ENCODE results near the gene KLK10.

Gene KLK10

DNA sequence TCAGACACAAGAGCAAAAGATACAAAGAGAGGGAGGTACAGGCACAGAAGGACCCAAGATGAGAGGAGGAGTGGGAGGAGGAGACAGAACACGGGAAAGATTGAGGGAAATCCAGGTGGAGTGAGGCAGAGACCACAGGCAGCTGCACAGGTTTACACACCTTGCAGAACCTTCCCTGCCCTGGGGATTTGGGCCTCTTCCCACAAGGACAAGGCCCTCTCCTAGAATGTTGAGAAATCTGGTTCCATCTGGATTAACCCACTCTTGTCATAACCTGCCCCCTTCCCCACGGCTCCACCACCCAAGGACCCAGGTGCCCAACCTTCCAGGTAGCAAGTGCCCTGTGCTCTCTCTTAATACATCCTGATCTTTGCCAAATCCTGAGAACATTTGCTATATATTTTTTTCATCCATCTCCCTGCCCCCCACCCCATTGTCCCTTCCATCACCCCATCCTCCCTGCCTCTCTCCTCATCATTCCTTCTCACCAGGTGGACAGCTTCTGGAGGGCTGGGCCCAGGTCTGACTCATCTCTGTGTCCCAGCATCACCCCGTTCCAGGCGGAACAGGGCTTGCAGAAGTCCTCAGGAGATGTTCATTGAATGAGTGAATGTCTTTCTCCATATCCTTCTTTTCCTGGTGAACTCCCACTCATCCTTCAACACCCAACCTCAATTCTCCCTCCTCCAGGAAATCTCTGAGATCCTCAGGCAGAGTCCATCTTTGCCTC is 9.3 kb downstream of the KLK10 start:
- no peak for DNase-seq
- no peak overlapping the region for H3K4me3 ChIP-seq (ENCODE audit: low read depth, low read length)
- H3K27me3 ChIP-seq, result peaks cover 16% of the 10 kb centered on the region
- no peaks in the 10 kb centered on the region for H3K36me3 ChIP-seq
- no peaks in the 10 kb centered on the region for H3K9me3 ChIP-seq
- TF ChIP-seq, protein P1, sequence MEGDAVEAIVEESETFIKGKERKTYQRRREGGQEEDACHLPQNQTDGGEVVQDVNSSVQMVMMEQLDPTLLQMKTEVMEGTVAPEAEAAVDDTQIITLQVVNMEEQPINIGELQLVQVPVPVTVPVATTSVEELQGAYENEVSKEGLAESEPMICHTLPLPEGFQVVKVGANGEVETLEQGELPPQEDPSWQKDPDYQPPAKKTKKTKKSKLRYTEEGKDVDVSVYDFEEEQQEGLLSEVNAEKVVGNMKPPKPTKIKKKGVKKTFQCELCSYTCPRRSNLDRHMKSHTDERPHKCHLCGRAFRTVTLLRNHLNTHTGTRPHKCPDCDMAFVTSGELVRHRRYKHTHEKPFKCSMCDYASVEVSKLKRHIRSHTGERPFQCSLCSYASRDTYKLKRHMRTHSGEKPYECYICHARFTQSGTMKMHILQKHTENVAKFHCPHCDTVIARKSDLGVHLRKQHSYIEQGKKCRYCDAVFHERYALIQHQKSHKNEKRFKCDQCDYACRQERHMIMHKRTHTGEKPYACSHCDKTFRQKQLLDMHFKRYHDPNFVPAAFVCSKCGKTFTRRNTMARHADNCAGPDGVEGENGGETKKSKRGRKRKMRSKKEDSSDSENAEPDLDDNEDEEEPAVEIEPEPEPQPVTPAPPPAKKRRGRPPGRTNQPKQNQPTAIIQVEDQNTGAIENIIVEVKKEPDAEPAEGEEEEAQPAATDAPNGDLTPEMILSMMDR (IDR thresholded peaks at IDR 0.05; ENCODE audit: low read depth, low read length), result no peak
- H3K4me1 ChIP-seq, result no peaks in the 10 kb centered on the region

DNA sequence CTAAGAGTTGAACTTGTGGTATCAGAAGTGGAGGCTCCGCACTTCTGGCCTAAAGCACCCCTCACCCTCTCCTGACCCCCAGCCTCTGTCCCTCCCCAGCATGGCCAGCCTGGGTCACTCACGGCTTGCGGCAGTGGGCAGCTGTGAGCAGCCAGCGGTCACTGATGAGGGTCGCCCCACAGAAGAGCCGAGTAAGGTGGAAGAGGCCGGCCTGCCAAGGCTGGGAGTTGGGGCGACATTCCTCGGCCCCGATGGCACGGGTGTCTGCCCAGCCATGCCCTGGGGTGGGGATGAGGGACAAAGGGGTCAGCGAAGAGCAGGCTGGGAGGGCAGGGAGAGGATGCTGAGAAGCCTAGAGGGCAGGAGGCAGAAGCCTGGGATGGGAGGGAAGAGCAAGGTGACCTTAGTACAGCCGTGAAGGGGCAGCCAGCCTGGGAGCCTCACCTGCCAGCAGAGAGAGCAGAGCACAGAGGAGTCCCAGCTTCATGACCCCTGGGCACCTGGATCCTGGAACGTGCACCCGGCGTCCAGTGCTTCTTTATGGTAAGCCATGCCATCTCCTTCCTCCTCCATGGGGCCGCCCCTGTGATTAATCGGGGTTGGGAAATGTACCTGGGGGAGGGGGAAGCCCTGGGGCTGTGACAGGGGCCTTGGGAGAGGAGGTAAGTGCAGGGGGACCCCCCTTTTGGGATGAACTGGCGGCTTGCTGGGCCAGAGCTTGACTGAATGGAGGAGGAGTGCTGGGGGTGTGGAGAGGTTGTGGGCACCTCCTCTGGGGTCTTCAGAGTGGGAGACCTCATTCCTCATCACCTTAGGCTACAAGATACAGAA is 10.2 kb downstream of the KLK10 start:
- TF ChIP-seq, protein P1 (IDR thresholded peaks at IDR 0.05; ENCODE audit: low read depth, low read length), result no peak
- H3K9me3 ChIP-seq, result no peaks in the 10 kb centered on the region
- DNase-seq, result no peak
- H3K4me3 ChIP-seq (ENCODE audit: low read depth, low read length), result no peak overlapping the region
- H3K27me3 ChIP-seq, result peaks cover 16% of the 10 kb centered on the region
- H3K36me3 ChIP-seq, result no peaks in the 10 kb centered on the region
- no peaks in the 10 kb centered on the region for H3K4me1 ChIP-seq

DNA sequence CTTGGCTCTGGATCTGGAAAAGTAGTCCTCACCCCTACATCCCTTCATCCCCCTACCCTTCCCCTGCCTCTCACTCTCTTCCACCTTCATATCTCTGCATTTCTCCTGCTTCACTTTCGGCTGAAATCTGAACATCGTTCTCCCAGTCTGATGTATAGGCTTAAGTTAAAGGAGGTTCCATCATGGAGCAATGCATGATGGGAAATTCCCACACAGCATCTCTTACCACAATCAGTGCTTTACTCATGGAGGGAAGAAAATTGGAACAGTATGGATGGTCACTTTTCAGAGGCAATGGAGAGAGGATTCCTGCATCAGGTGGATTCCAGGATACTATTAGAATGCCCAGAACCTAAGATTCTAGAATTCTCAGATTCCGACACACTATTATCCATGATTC is 12.0 kb downstream of the KLK10 start:
- H3K4me3 ChIP-seq (ENCODE audit: low read depth, low read length), result no peak overlapping the region
- peaks cover 16% of the 10 kb centered on the region for H3K27me3 ChIP-seq
- no peaks in the 10 kb centered on the region for H3K4me1 ChIP-seq
- TF ChIP-seq, protein P1 (IDR thresholded peaks at IDR 0.05; ENCODE audit: low read depth, low read length), result no peak
- DNase-seq, result no peak
- H3K9me3 ChIP-seq, result no peaks in the 10 kb centered on the region
- H3K36me3 ChIP-seq, result no peaks in the 10 kb centered on the region

DNA sequence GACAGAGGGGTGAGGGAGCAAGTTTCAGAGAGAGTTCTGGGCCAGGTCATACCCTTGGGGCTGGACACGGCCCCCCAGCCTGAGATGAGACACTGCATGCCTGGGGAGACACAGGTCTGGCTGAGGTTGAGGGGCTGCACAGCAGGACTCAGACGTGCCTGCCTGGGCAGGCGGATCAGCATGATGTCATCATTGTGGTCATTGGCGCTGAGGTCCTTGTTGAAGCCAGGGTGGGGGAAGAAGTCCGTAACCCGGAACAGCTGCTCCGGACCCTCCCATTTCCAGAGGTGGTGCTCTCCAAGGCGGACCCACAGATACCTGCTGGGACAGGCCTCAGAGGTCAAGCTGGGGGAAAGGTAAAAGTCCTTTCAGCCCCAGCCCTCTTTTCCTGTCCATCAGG is 13.1 kb downstream of the KLK10 start:
- H3K27me3 ChIP-seq, result peaks cover 16% of the 10 kb centered on the region
- no peaks in the 10 kb centered on the region for H3K9me3 ChIP-seq
- no peak overlapping the region for H3K4me3 ChIP-seq (ENCODE audit: low read depth, low read length)
- TF ChIP-seq, protein P1 (IDR thresholded peaks at IDR 0.05; ENCODE audit: low read depth, low read length), result no peak
- H3K36me3 ChIP-seq, result no peaks in the 10 kb centered on the region
- H3K4me1 ChIP-seq, result no peaks in the 10 kb centered on the region
- DNase-seq, result no peak

DNA sequence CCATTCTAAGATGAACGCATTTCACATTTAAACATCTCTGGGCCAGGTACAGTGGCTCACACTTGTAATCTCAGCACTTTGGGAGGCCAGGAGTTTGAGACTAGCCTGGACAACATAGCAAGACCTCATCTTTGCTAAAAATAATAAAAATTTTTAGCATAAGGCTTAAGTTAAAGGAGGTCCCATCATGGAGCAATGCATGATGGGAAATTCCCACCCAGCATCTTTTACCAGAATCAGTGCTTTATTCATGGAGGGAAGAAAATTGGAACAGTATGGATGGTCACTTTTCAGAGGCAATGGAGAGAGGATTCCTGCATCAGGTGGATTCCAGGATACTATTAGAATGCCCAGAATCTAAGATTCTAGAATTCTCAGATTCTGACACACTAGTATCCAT is 14.3 kb downstream of the KLK10 start:
- no peak for DNase-seq
- no peaks in the 10 kb centered on the region for H3K4me1 ChIP-seq
- TF ChIP-seq, protein P1 (IDR thresholded peaks at IDR 0.05; ENCODE audit: low read depth, low read length), result no peak

DNA sequence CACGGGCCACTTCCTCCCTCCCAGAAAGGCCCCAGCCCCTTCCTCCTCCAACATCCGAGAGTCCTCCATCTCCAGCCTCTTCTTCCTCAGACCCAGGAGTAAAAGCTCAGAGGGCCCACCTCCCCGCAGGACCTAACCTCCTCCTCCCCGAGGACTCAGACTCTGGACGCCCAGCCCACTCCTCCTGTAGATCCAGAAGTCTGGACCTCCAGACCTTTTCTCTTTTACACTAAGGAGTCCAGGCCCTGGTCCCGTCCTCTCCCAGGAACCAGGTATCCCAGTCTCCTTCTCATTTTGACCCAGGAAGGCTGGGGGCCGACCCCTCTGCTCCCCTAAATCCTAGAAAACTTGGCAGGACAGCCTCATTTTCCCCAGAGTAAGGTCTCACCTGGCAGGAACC is 16.2 kb downstream of the KLK10 start:
- no peaks in the 10 kb centered on the region for H3K9me3 ChIP-seq
- no peak for DNase-seq
- TF ChIP-seq, protein P1 (IDR thresholded peaks at IDR 0.05; ENCODE audit: low read depth, low read length), result no peak

More for the DNA sequence above, 14.3 kb downstream of the KLK10 start:
- Histone ChIP-seq H3K4me3 (ENCODE audit: low read depth, low read length) (no peak overlapping the region), H3K36me3 (no peaks in the 10 kb centered on the region), H3K27me3 (peaks cover 16% of the 10 kb centered on the region), H3K9me3 (no peaks in the 10 kb centered on the region)

More for the DNA sequence above, 16.2 kb downstream of the KLK10 start:
- peaks cover 7% of the 10 kb centered on the region for H3K27me3 ChIP-seq
- no peaks in the 10 kb centered on the region for H3K36me3 ChIP-seq
- H3K4me3 ChIP-seq (ENCODE audit: low read depth, low read length), result no peak overlapping the region
- no peaks in the 10 kb centered on the region for H3K4me1 ChIP-seq
